Heart left ventricle (tissue), 16 donors: ENCODE data around the gene AJAP1. TPM values are rescaled to one million over a fixed set of nuclear protein-coding genes. Genes with fewer than 3 reads are reported as not detected.

Experiments
- ATAC-seq, 4 donors: fragments of 200-7000 bp; cut with Tn5 transposase; one replicate each; pipeline ENCODE4 v1.9.1; 2020 to 2022; ENCODE audit warnings: moderate library complexity in 4 of 4, mild to moderate bottlenecking in 3 of 4, moderate number of reproducible peaks in 1 of 4
- DNase-seq, 5 donors: peaks; one replicate each; pipeline ENCODE4 v3.0.0-alpha.2; 2020
- H3K27ac ChIP-seq, 12 donors: fragments of 200-600 bp; sonication (generic) in 4 of 12; one replicate each; pipeline versions ENCODE4 v1.5.0 to v1.8.0; 2016 to 2022; ENCODE audit warnings: mild to moderate bottlenecking in 2 of 12
- H3K27me3 ChIP-seq, 9 donors: fragments of 200-600 bp; sonication (generic) in 2 of 9; one replicate each; pipeline versions ENCODE4 v1.5.1 to v1.8.0; 2016 to 2022; ENCODE audit warnings: mild to moderate bottlenecking in 3 of 9
- H3K36me3 ChIP-seq, 9 donors: fragments of 200-600 bp; sonication (generic) in 2 of 9; one replicate each; pipeline versions ENCODE4 v1.5.0 to v1.8.0; 2018 to 2022; ENCODE audit warnings: mild to moderate bottlenecking in 2 of 9
- H3K4me1 ChIP-seq, 12 donors: fragments of 200-600 bp; sonication (generic) in 4 of 12; one replicate each; pipeline versions ENCODE4 v1.5.0 to v1.8.0; 2016 to 2022; ENCODE audit warnings: mild to moderate bottlenecking in 3 of 12
- H3K4me3 ChIP-seq, 12 donors: fragments of 200-600 bp; sonication (generic) in 4 of 12; one replicate each; pipeline versions ENCODE4 v1.5.0 to v1.8.0; 2017 to 2022; ENCODE audit warnings: mild to moderate bottlenecking in 9 of 12, moderate library complexity in 4 of 12
- H3K9me3 ChIP-seq, 12 donors: fragments of 200-600 bp; sonication (generic) in 4 of 12; one replicate each; pipeline versions ENCODE4 v1.5.0 to v1.8.0; 2016 to 2022; ENCODE audit warnings: mild to moderate bottlenecking in 1 of 12
- CTCF ChIP-seq, 12 donors: fragments of 200-600 bp; sonication (generic) in 4 of 12; IDR thresholded peaks; one replicate each; pipeline versions ENCODE4 v1.5.0 to v1.8.0; 2018 to 2022; ENCODE audit warnings: antibody characterized with exemption in 12 of 12, mild to moderate bottlenecking in 5 of 12
- POLR2A ChIP-seq, 2 donors: fragments of 450-650 bp; IDR thresholded peaks; one replicate each; pipeline ENCODE4 v1.6.1; 2017; ENCODE audit warnings: antibody characterized with exemption in 2 of 2, mild to moderate bottlenecking in 2 of 2, moderate library complexity in 2 of 2
- WGBS, 4 donors: extraction: QIAGEN DNeasy Blood & Tissue Kit in 2 of 4; methylation state at CpG; one replicate each; pipeline versions ENCODE4 v1.1.5 to v1.1.7; 2013 to 2018; 5-methylcytosine and 5-hydroxymethylcytosine counted together
- intact Hi-C, 10 donors: fragments of 100-400 bp; cut with DNase I; formaldehyde crosslinking; loops; one replicate each; pipeline versions ENCODE4 v1.11.1 to v1.14.2; 2022
- polyA plus RNA-seq, 2 donors: library from polyadenylated mRNA; stranded (reverse); fragments of 200-250 nt; gene quantifications; one replicate each; pipeline ENCODE4 v1.2.3, GENCODE V29; 2013
- total RNA-seq, 9 donors: library from RNA; depleted of rRNA in 2 of 9; stranded (reverse); fragments of >200 nt in 2 of 9; fragmentation: NEBNext Ultra II Directional in 3 of 9; extraction: Animal tissue kit (Norgen Biotek cat#: 25700) in 3 of 9; gene quantifications; one replicate each; pipeline versions ENCODE4 v1.1.0 to v1.2.4, GENCODE V29; 2016 to 2023
- donor health status: ischemic (EF 13 %, LVEDD 7.1; RV severe dilation, severe dysfunction).
- donor health status: healthy with polysubstance abuse.
- donor health status: DM: no; HTN: yes; CAD: no.
- donor health status: DM: no; HTN: no; CAD: no.
- donor health status: ischemic (EF 25% LVEDD 6.9; RV normal size, moderate dysfunction).
- donor health status: ischemic (EF 25% LVEDD 5.7; RV mildly dilated, moderate dysfunction).
- donor health status: healthy.
- donor health status: DM: yes; HTN: yes; CAD: no.
- donor health status: ischemic (EF 35%, LVEDD 5.7; RV mildly dilated, moderate dysfunction).
- donor health status: nonischemic (EF 11% LVEDD 7.7; RV severe dilation, severe dysfunction).
- donor health status: DM: yes; HTN: yes; CAD: no.
- donor health status: PGD.
- donor health status: ischemic (EF 29% LVEDD 5.4; RV normal size, mild dysfunction).
- donor health status: nonischemic (EF 23%, LVEDD 6.1; RV moderate dilation, normal function).

AJAP1 gene
- total and polyA plus RNA-seq, 11 donors = 0.01 to 0.67 (median 0.07) TPM; not detected in 2

- peaks cover 24 to 93% (median 67%) of the 10 kb centered on the region in 9 donors for H3K27me3 ChIP-seq
- ATAC-seq (no peak), DNase-seq (no peak)
- WGBS, 4 donors = 14 to 24% (median 18%) methylated on average over 3 to 9 of the region's 9 CpGs
- intact Hi-C loops = loop anchor here in 7 of 10 donors (5.0 to 10.0 kb wide), 7 partner anchors 163 to 1317 kb away; no protein-coding TSS in a partner anchor
- no peaks in the 10 kb centered on the region for H3K9me3 ChIP-seq
- H3K36me3 ChIP-seq = no peaks in the 10 kb centered on the region
- H3K4me1 ChIP-seq = peaks cover 0 to 31% (median 5%) of the 10 kb centered on the region in 12 donors
- H3K27ac ChIP-seq = no peak overlapping the region
- no peak overlapping the region for H3K4me3 ChIP-seq
- TF ChIP-seq CTCF (IDR thresholded peaks at IDR 0.05) = no peak
- TF ChIP-seq POLR2A (IDR thresholded peaks at IDR 0.05) = no peak
Observed at GRCh38 chr1:4657244-4657789, 2.9 kb downstream of the AJAP1 start.

- TF ChIP-seq POLR2A (IDR thresholded peaks at IDR 0.05) (no peak), CTCF (IDR thresholded peaks at IDR 0.05) (no peak)
- DNase-seq (no peak), ATAC-seq (no peak)
- peaks cover 18 to 93% (median 61%) of the 10 kb centered on the region in 9 donors for H3K27me3 ChIP-seq
- 16 to 39% (median 29%) methylated on average over 12 to 24 of the region's 24 CpGs for WGBS, 4 donors
- no peak overlapping the region for H3K27ac ChIP-seq
- H3K36me3 ChIP-seq = no peaks in the 10 kb centered on the region
- intact Hi-C loops = loop anchor here in 7 of 10 donors (5.0 to 10.0 kb wide), 7 partner anchors 163 to 1317 kb away; no protein-coding TSS in a partner anchor
- peaks cover 0 to 24% (median 5%) of the 10 kb centered on the region in 12 donors for H3K4me1 ChIP-seq
- no peaks in the 10 kb centered on the region for H3K9me3 ChIP-seq
- H3K4me3 ChIP-seq = no peak overlapping the region
Observed at GRCh38 chr1:4657960-4658541, 3.6 kb downstream of the AJAP1 start.

GRCh38 chr1:4658643-4659628, 4.5 kb downstream of the AJAP1 start:
- no peaks in the 10 kb centered on the region for H3K36me3 ChIP-seq
- peaks cover 0 to 23% (median 4%) of the 10 kb centered on the region in 12 donors for H3K4me1 ChIP-seq
- 17 to 36% (median 29%) methylated on average over 14 to 16 of the region's 16 CpGs for WGBS, 4 donors
- DNase-seq (no peak), ATAC-seq (no peak)
- no peak overlapping the region for H3K4me3 ChIP-seq
- intact Hi-C loops = loop anchor here in 7 of 10 donors (5.0 to 10.0 kb wide), 7 partner anchors 164 to 1316 kb away; no protein-coding TSS in a partner anchor
- no peak overlapping the region for H3K27ac ChIP-seq
- H3K9me3 ChIP-seq = no peaks in the 10 kb centered on the region
- TF ChIP-seq POLR2A (IDR thresholded peaks at IDR 0.05) (no peak), CTCF (IDR thresholded peaks at IDR 0.05) (no peak)
- peaks cover 10 to 92% (median 52%) of the 10 kb centered on the region in 9 donors for H3K27me3 ChIP-seq
